SK-N-SH treated with all-trans-retinoic acid at 6 μM for 48 hours (cell line): ENCODE results near the gene SNTB2.

ENCODE experiments used
- ISL1 ChIP-seq: fragments of 250-450 bp; sonication (Bioruptor Pico); IDR thresholded peaks from 2 replicates; pipeline ENCODE4 v2.1.2; 2022; ENCODE audit warnings: mild to moderate bottlenecking, moderate library complexity
- SNAI2 ChIP-seq: fragments of 250-450 bp; sonication (Bioruptor Pico); IDR thresholded peaks from 2 replicates; pipeline ENCODE4 v1.5.0; 2020; ENCODE audit warnings: mild to moderate bottlenecking, moderate library complexity
- ZFP3 ChIP-seq: fragments of 250-450 bp; sonication (Bioruptor Pico); IDR thresholded peaks from 2 replicates; pipeline ENCODE4 v1.5.0; 2020; ENCODE audit warnings: mild to moderate bottlenecking, moderate library complexity

GRCh38 chr16:69316595-69317034, 129.7 kb downstream of the SNTB2 start:
- TF ChIP-seq SNAI2 (no peak), ISL1 (CRISPR knock-in tag) (no peak), ZFP3 (no peak)
